B cell (primary cell): ENCODE data around the gene USP6NL. TPM values are rescaled to one million over a fixed set of nuclear protein-coding genes. Genes with fewer than 3 reads are reported as not detected.

Experiments used
- ATAC-seq: fragments of 200-7000 bp; cut with Tn5 transposase; one replicate; pipeline ENCODE4 v1.10.0; 2021; ENCODE audit warnings: low read depth, mild to moderate bottlenecking, moderate number of reproducible peaks, moderate library complexity
- CTCF ChIA-PET: fragments of 350-600 bp; sonication (Branson Sonifier 250); formaldehyde crosslinking; loops from one replicate; lab custom pipeline; 2021; ENCODE audit warnings: antibody characterized with exemption, inconsistent platforms; lab: Charles Lee
- POLR2A ChIA-PET: fragments of 350-600 bp; sonication (Branson Sonifier 250); formaldehyde crosslinking; loops from one replicate; lab custom pipeline; 2021; ENCODE audit warnings: antibody characterized with exemption; lab: Charles Lee
- DNase-seq: peaks from one replicate; pipeline ENCODE4 v3.0.0; 2013
- H2AFZ ChIP-seq: 2 replicates; pipeline ENCODE4 v1.6.1; 2012; ENCODE audit warnings: mild to moderate bottlenecking, low read depth, low read length; ENCODE audit not compliant: insufficient read depth, poor library complexity, severe bottlenecking
- H3K27ac ChIP-seq, 2 donors: 1 replicate in 1 of 2; 2 replicates in 1 of 2; pipeline ENCODE4 v1.5.1; 2012 to 2013; ENCODE audit warnings: low read length in 2 of 2, mild to moderate bottlenecking in 2 of 2, moderate library complexity in 1 of 2
- H3K27me3 ChIP-seq, 4 experiments: fragments of 200-600 bp in 1 of 4; sonication (generic) in 1 of 4; replicated peaks in 1 of 4; 1 replicate in 2 of 4; 2 replicates in 2 of 4; pipeline versions ENCODE4 v1.6.1 to v1.7.0; 2013 to 2016; ENCODE audit warnings: low read length in 3 of 4, mild to moderate bottlenecking in 2 of 4, mixed read lengths in 1 of 4, moderate library complexity in 1 of 4; ENCODE audit not compliant: insufficient read depth in 4 of 4, control insufficient read depth in 3 of 4; ENCODE audit errors: control extremely low read depth in 1 of 4
- H3K36me3 ChIP-seq, 2 experiments: replicated peaks in 1 of 2; 1 replicate in 1 of 2; 2 replicates in 1 of 2; pipeline versions ENCODE4 v1.6.1 to v1.7.1; 2013; ENCODE audit warnings: low read length in 1 of 2; ENCODE audit not compliant: insufficient read depth in 2 of 2, control insufficient read depth in 1 of 2; ENCODE audit errors: control extremely low read depth in 1 of 2, extremely low read depth in 1 of 2
- H3K4me1 ChIP-seq, 2 donors: fragments of 200-600 bp in 1 of 2; sonication (generic) in 1 of 2; 1 replicate in 1 of 2; 2 replicates in 1 of 2; pipeline versions ENCODE4 v1.5.1 to v1.6.1; 2013 to 2017; ENCODE audit warnings: low read length in 2 of 2; ENCODE audit not compliant: control insufficient read depth in 2 of 2, insufficient read depth in 2 of 2
- H3K4me2 ChIP-seq: replicated peaks from 2 replicates; pipeline ENCODE3; 2012; ENCODE audit warnings: mild to moderate bottlenecking, low read depth, low read length; ENCODE audit not compliant: poor library complexity, severe bottlenecking
- H3K4me3 ChIP-seq, 5 experiments: fragments of 200-600 bp in 1 of 5; sonication (generic) in 1 of 5; 1 replicate in 3 of 5; 2 replicates in 2 of 5; pipeline versions ENCODE4 v1.5.1 to v1.7.0; 2011 to 2016; ENCODE audit warnings: low read length in 4 of 5, mild to moderate bottlenecking in 4 of 5, low read depth in 2 of 5, control low read depth in 1 of 5, moderate library complexity in 1 of 5; ENCODE audit not compliant: insufficient read depth in 1 of 5; ENCODE audit errors: control extremely low read depth in 1 of 5, extremely low read depth in 1 of 5
- H3K79me2 ChIP-seq: fragments of 200-600 bp; sonication (generic); one replicate; pipeline ENCODE4 v1.6.0; 2016; ENCODE audit warnings: low read length; ENCODE audit not compliant: control insufficient read depth, insufficient read depth
- H3K9ac ChIP-seq: fragments of 200-600 bp; sonication (generic); 2 replicates; pipeline ENCODE4 v1.6.1; 2017; ENCODE audit warnings: mild to moderate bottlenecking, low read length, moderate library complexity
- H3K9me3 ChIP-seq, 3 donors: one replicate each; pipeline versions ENCODE4 v1.6.1 to v1.7.1; 2013; ENCODE audit warnings: low read length in 2 of 3; ENCODE audit not compliant: control insufficient read depth in 2 of 3, insufficient read depth in 1 of 3; ENCODE audit errors: control extremely low read depth in 1 of 3
- H4K20me1 ChIP-seq: 2 replicates; pipeline ENCODE4 v1.6.0; 2012; ENCODE audit warnings: mild to moderate bottlenecking, low read length; ENCODE audit not compliant: insufficient read depth, control insufficient read depth, poor library complexity, severe bottlenecking
- H3K27ac Mint-ChIP-seq: one replicate; pipeline ENCODE4 v1.8.0; 2021; ENCODE audit warnings: mixed read lengths
- H3K27me3 Mint-ChIP-seq: one replicate; pipeline ENCODE4 v1.8.0; 2021; ENCODE audit warnings: mixed read lengths
- H3K4me1 Mint-ChIP-seq: one replicate; pipeline ENCODE4 v1.8.0; 2021; ENCODE audit warnings: mixed read lengths
- H3K4me3 Mint-ChIP-seq: one replicate; pipeline ENCODE4 v1.8.0; 2021; ENCODE audit warnings: mixed read lengths
- H3K9me3 Mint-ChIP-seq: one replicate; pipeline ENCODE4 v1.8.0; 2022; ENCODE audit warnings: mixed read lengths; ENCODE audit not compliant: insufficient read depth
- EZH2 ChIP-seq: IDR thresholded peaks from 2 replicates; pipeline ENCODE4 v1.6.1; 2012; ENCODE audit warnings: borderline replicate concordance, low read depth, mild to moderate bottlenecking, moderate library complexity, low read length; ENCODE audit not compliant: insufficient read depth, poor library complexity, severe bottlenecking
- WGBS: methylation state at CpG from one replicate; pipeline ENCODE4 v1.1.5; 2013; ENCODE audit warnings: missing lambda C conversion rate; ENCODE audit not compliant: insufficient coverage; 5-methylcytosine and 5-hydroxymethylcytosine counted together
- intact Hi-C: fragments of 100-400 bp; cut with micrococcal nuclease; formaldehyde crosslinking; loops from one replicate; pipeline ENCODE4 v1.10.0; 2022
- polyA plus RNA-seq: library from polyadenylated mRNA; depleted of rRNA; stranded (reverse); fragments of >200 nt; gene quantifications from 2 replicates; pipeline ENCODE4 v1.2.3, GENCODE V29; 2012
- total RNA-seq, 2 donors: library from RNA; stranded (reverse); fragments of 120-200 nt in 1 of 2; gene quantifications; 1 replicate in 1 of 2; 2 replicates in 1 of 2; pipeline versions ENCODE4 v1.2.3 to v1.2.4, GENCODE V29; 2013 to 2022
- TF ChIP-seq, protein P1 (sequence below): fragments of 200-600 bp; IDR thresholded peaks from one replicate; pipeline ENCODE4 v1.8.0; 2022; ENCODE audit warnings: antibody characterized with exemption, mild to moderate bottlenecking

USP6NL gene
- total and polyA plus RNA-seq, 2 donors (not counting 1 experiment from before 2014, with no cell fraction given): 27.0 to 61.5 TPM

DNA sequence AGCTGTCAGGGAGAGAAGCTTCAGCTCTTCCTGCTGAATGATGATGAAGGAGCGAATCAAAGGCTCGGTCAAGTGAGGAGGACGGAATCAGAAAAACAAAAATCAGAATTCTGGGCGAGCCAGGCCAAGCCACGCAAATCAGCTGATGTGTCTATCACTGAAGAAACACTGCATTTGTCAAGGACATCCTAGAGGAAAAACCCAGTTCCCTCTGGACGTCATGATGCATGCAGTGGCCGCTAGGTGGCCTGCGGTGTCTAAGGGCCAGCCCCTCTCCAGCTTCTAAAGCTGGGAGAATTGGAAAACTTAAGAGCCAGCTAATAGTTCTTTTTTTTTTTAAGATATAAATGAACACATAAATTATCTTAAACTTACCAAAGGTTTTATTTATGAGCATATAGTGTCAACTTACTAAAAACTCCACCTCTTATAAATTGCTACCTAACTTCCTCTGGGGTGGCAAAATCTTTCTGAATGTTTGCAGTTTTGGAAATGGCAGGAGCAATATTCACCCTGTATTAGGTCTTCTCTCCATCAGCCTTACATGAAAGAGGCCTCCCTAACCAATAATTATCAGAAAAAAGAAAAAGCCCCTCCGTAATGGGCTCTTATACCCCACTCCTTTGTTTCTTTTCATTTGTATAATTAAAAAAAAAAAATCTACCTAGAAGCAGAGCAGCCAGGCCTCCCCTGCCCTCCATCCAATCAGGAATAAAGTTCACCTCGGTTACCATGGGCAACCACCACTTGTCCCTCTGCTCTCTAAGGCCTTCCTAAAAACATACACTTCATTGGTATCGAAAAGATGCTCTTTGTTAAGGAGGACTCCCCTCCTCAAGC is 186.8 kb downstream of the USP6NL start:
- POLR2A ChIA-PET: no interaction called here
- Histone ChIP-seq H3K4me1 (no peaks in the 10 kb centered on the region), H2AFZ (no peak overlapping the region), H4K20me1 (no peaks in the 10 kb centered on the region), H3K27ac (no peak overlapping the region), H3K36me3 (no peaks in the 10 kb centered on the region), H3K4me3 (no peak overlapping the region), H3K4me2 (no peak overlapping the region), H3K9me3 (peaks cover 3 to 15% (median 8%) of the 10 kb centered on the region in 3 donors), H3K27me3 (no peaks in the 10 kb centered on the region), H3K79me2 (no peaks in the 10 kb centered on the region), H3K9ac (no peak overlapping the region)
- no peak overlapping the region for H3K27ac Mint-ChIP-seq
- DNase-seq: peak; percentile 28
- CTCF ChIA-PET: interaction anchor here (0.6 to 2.0 kb wide), 11 partner anchors 27 to 1293 kb away, joined by 3 to 25 read pairs (median 4); no protein-coding TSS in a partner anchor
- H3K4me1 Mint-ChIP-seq: no peaks in the 10 kb centered on the region
- intact Hi-C loops: loop anchor here (1.0 kb wide), 1 partner anchor 334 kb away; no protein-coding TSS in a partner anchor
- 71% methylated on average over 6 of the region's 11 CpGs for WGBS
- no peak overlapping the region for H3K4me3 Mint-ChIP-seq
- TF ChIP-seq, protein P1, sequence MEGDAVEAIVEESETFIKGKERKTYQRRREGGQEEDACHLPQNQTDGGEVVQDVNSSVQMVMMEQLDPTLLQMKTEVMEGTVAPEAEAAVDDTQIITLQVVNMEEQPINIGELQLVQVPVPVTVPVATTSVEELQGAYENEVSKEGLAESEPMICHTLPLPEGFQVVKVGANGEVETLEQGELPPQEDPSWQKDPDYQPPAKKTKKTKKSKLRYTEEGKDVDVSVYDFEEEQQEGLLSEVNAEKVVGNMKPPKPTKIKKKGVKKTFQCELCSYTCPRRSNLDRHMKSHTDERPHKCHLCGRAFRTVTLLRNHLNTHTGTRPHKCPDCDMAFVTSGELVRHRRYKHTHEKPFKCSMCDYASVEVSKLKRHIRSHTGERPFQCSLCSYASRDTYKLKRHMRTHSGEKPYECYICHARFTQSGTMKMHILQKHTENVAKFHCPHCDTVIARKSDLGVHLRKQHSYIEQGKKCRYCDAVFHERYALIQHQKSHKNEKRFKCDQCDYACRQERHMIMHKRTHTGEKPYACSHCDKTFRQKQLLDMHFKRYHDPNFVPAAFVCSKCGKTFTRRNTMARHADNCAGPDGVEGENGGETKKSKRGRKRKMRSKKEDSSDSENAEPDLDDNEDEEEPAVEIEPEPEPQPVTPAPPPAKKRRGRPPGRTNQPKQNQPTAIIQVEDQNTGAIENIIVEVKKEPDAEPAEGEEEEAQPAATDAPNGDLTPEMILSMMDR: peak; percentile 65
- no peak for TF ChIP-seq EZH2
- H3K9me3 Mint-ChIP-seq: peaks cover 8% of the 10 kb centered on the region
- no peak for ATAC-seq
- no peaks in the 10 kb centered on the region for H3K27me3 Mint-ChIP-seq

- no peak overlapping the region for H2AFZ ChIP-seq
- no peaks in the 10 kb centered on the region for H3K27me3 Mint-ChIP-seq
- no peak overlapping the region for H3K27ac Mint-ChIP-seq
- WGBS: 100% methylated on average over 1 of the region's 2 CpGs
- H3K27ac ChIP-seq: no peak overlapping the region
- TF ChIP-seq EZH2: no peak
- TF ChIP-seq, protein P1: no peak
- H3K79me2 ChIP-seq: no peaks in the 10 kb centered on the region
- H3K4me1 Mint-ChIP-seq: no peaks in the 10 kb centered on the region
- no peaks in the 10 kb centered on the region for H3K36me3 ChIP-seq
- intact Hi-C loops: no loop called here
- peaks cover 3 to 21% (median 20%) of the 10 kb centered on the region in 3 donors for H3K9me3 ChIP-seq
- H4K20me1 ChIP-seq: no peaks in the 10 kb centered on the region
- H3K9ac ChIP-seq: no peak overlapping the region
- no peak overlapping the region for H3K4me3 Mint-ChIP-seq
- H3K9me3 Mint-ChIP-seq: peaks cover 10% of the 10 kb centered on the region
- no peak for DNase-seq
- ChIA-PET POLR2A (interaction anchor here (0.7 kb wide), 1 partner anchor 360 kb away, joined by 6 read pairs; no protein-coding TSS in a partner anchor), CTCF (interaction anchor here (0.7 kb wide), 1 partner anchor 348 kb away, joined by 4 read pairs; no protein-coding TSS in a partner anchor)
- H3K4me1 ChIP-seq: no peaks in the 10 kb centered on the region
- no peak for ATAC-seq
- no peak overlapping the region for H3K4me3 ChIP-seq
- H3K27me3 ChIP-seq: no peaks in the 10 kb centered on the region
- no peak overlapping the region for H3K4me2 ChIP-seq
Observed at GRCh38 chr10:11416974-11417373, 194.5 kb downstream of the USP6NL start.
